GM23248 (cell line): Measurements from ENCODE around the gene TECPR2.

ENCODE experiments used
- EZH2 ChIP-seq: fragments of 200-600 bp; sonication (generic); IDR thresholded peaks from 2 replicates; pipeline ENCODE4 v1.6.1; 2018; ENCODE audit warnings: antibody characterized with exemption, mild to moderate bottlenecking; ENCODE audit not compliant: insufficient read depth, poor library complexity, severe bottlenecking
- EZH2phosphoT487 ChIP-seq: fragments of 200-600 bp; sonication (generic); IDR thresholded peaks from 2 replicates; pipeline ENCODE4 v1.6.1; 2018; ENCODE audit warnings: antibody characterized with exemption, moderate library complexity, mild to moderate bottlenecking, low read depth; ENCODE audit not compliant: insufficient read depth

- TF ChIP-seq EZH2phosphoT487 (no peak), EZH2 (no peak)
Observed at GRCh38 chr14:102320671-102321455, 41.9 kb upstream of the TECPR2 start.
